Measurements from ENCODE around the gene ZBTB11. TPM values are rescaled to one million over a fixed set of nuclear protein-coding genes. Genes with fewer than 3 reads are reported as not detected.

ZBTB11 gene
- total RNA-seq: 14.9 and 16.2 TPM in 2 replicates

GRCh38 chr3:101676765-101677435 is at the start of gene ZBTB11:
Gene ZBTB11 (minus strand): TSS chr3:101677132. CDS start chr3:101676914, 218 bp downstream.

GRCh38 chr3:101724329-101725193 is 47.6 kb upstream of the ZBTB11 start, which contains the start of gene CEP97:
Gene CEP97 (plus strand): TSS chr3:101724614. CDS start chr3:101724677, 63 bp downstream.

Other genes starting within 250 kb of the ZBTB11 start
- gene SENP7, start 163.9 kb downstream of the ZBTB11 start, total RNA-seq: 4.9 and 7.5 TPM in 2 replicates
- gene TRMT10C, start 115.3 kb downstream of the ZBTB11 start, total RNA-seq: 24.3 and 33.1 TPM in 2 replicates
- gene PCNP, start 103.0 kb downstream of the ZBTB11 start, total RNA-seq: 71.5 and 86.4 TPM in 2 replicates
- gene RPL24, start 9.6 kb upstream of the ZBTB11 start, total RNA-seq: 2,022 and 2,236 TPM in 2 replicates
- 6.5 and 10.1 TPM in 2 replicates for gene CEP97, start 47.5 kb upstream of the ZBTB11 start, total RNA-seq
- 16.4 and 19.5 TPM in 2 replicates for gene NXPE3, start 102.1 kb upstream of the ZBTB11 start, total RNA-seq
- 18.8 and 30.8 TPM in 2 replicates for gene NFKBIZ, start 172.4 kb upstream of the ZBTB11 start, total RNA-seq